Parathyroid adenoma (tissue), 2 donors: ENCODE measurements around the gene FTSJ3.

Experiments
- H2AFZ ChIP-seq: fragments of 300-600 bp; sonication (generic); one replicate; pipeline ENCODE4 v1.7.0; 2017; ENCODE audit warnings: antibody characterized with exemption, mild to moderate bottlenecking
- H3K27ac ChIP-seq: fragments of 300-600 bp; sonication (generic); one replicate; pipeline ENCODE4 v1.7.0; 2017
- H3K27me3 ChIP-seq: fragments of 300-600 bp; sonication (generic); one replicate; pipeline ENCODE4 v1.7.0; 2017; ENCODE audit warnings: low read length; ENCODE audit not compliant: control insufficient read depth, insufficient read depth
- H3K36me3 ChIP-seq: fragments of 300-600 bp; sonication (generic); one replicate; pipeline ENCODE4 v1.7.0; 2017; ENCODE audit warnings: low read length; ENCODE audit not compliant: control insufficient read depth, insufficient read depth
- H3K4me1 ChIP-seq: fragments of 300-600 bp; sonication (generic); one replicate; pipeline ENCODE4 v1.7.0; 2017; ENCODE audit warnings: control low read depth
- H3K4me2 ChIP-seq: fragments of 300-600 bp; sonication (generic); one replicate; pipeline ENCODE4 v1.7.0; 2017; ENCODE audit warnings: low read length
- H3K4me3 ChIP-seq: fragments of 300-600 bp; sonication (generic); one replicate; pipeline ENCODE4 v1.7.0; 2017; ENCODE audit warnings: low read depth, low read length
- H3K79me2 ChIP-seq: fragments of 300-600 bp; sonication (generic); one replicate; pipeline ENCODE4 v1.7.0; 2017; ENCODE audit warnings: control low read depth
- H3K9ac ChIP-seq: fragments of 300-600 bp; sonication (generic); one replicate; pipeline ENCODE4 v1.7.0; 2017; ENCODE audit warnings: mild to moderate bottlenecking
- H3K9me3 ChIP-seq: fragments of 300-600 bp; sonication (generic); one replicate; pipeline ENCODE4 v1.7.0; 2017; ENCODE audit warnings: low read length; ENCODE audit not compliant: control insufficient read depth
- CTCF ChIP-seq: fragments of 300-600 bp; sonication (generic); IDR thresholded peaks from one replicate; pipeline ENCODE4 v1.7.0; 2017; ENCODE audit warnings: antibody characterized with exemption, mild to moderate bottlenecking
- donor health status: primary hyperparathyroidism.

FTSJ3 gene

GRCh38 chr17:63773272-63774140 is 54.0 kb downstream of the FTSJ3 start, which contains the start of gene CCDC47:
CCDC47 (minus strand) TSS chr17:63773597; CDS start chr17:63766175, 7,422 bp downstream.
- Histone ChIP-seq H3K27ac (peak within 1 kb of the TSS; percentile 99), H3K9ac (peak within 1 kb of the TSS; percentile 91), H3K79me2 (peaks cover 68% of the 10 kb centered on the region), H2AFZ (peak within 1 kb of the TSS; percentile 88), H3K36me3 (no peaks in the 10 kb centered on the region), H3K4me1 (peaks cover 14% of the 10 kb centered on the region), H3K27me3 (no peaks in the 10 kb centered on the region), H3K9me3 (no peaks in the 10 kb centered on the region), H3K4me3 (peak within 1 kb of the TSS; percentile 91), H3K4me2 (peak within 1 kb of the TSS; percentile 100)
- no peak for TF ChIP-seq CTCF

- Histone ChIP-seq H3K4me1 (peaks cover 14% of the 10 kb centered on the region), H3K79me2 (peaks cover 68% of the 10 kb centered on the region), H3K9ac (peak overlapping the region; percentile 57), H3K4me2 (peak overlapping the region; percentile 100), H3K9me3 (no peaks in the 10 kb centered on the region), H3K27ac (peak overlapping the region; percentile 99), H3K27me3 (no peaks in the 10 kb centered on the region), H3K4me3 (peak overlapping the region; percentile 91), H3K36me3 (no peaks in the 10 kb centered on the region), H2AFZ (peak overlapping the region; percentile 86)
- TF ChIP-seq CTCF: no peak
Measured at GRCh38 chr17:63772801-63773271, 54.6 kb downstream of the FTSJ3 start.
